ENCODE measurements around the gene SUGP2.
"Not testable (repeated sequence)": the region's sequence is repeated elsewhere in the genome, so short reads cannot be mapped to it uniquely, and the experiment has no call there.

The SUGP2 gene

DNA sequence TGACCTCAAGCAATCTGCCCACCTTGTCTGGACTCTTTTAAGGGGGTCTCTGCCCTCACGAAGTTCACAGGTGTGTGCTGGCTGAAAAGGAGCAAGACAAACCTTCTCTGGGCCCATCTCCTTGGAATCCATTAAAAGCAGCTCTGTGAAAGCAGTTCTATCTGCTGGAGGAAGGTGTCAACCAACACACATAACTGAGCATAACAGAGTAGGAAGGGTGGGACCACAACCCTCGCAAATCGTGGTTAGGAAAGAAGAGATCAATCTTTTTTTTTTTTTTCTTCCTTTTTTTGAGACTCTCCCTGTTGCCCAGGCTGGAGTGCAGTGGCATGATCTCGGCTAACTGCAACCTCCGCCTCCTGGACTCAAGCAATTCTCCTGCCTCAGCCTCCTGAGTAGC lies 1.4 kb downstream of the SUGP2 start:
- DNase-seq (ENCODE audit: low spot score), result no peak

DNA sequence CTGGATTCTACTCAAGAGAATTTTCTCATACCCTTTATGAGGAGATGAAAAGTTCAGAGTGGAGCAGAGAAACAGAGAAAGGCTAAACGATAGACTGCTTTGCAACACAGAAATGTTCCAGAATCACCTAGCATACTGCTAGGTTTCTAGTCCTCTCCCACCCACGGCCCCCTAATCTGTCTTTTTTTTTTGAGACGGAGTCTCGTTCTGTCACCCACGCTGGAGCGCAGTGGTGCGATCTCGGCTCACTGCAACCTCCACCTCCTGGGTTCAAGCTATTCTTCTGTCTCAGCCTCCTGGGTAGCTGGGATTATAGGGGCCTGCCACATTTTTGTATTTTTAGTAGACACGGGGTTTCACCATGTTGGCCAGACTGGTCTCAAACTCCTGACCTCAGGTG lies 4.8 kb downstream of the SUGP2 start:
- DNase-seq (ENCODE audit: low spot score), result no peak

DNA sequence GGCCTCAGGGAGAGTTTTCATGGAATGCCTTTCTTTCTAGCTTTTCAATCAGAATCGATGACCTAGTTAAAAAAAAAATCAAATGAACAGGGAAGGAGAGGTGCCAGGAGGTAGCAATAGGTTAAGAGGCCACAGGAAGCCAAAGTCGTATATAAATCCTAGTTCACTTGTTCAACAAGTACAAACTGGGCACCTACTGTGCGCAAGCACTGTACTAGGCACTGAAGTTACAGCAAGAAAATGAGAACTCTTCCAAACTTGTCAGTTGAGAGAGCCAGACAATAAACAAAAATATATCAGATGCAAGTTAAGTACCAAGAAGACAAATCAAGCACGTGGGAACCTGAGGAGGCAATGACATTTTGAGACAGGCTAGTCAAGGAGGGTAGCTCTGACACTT lies 6.1 kb downstream of the SUGP2 start:
- DNase-seq (ENCODE audit: low spot score), result no peak

DNA sequence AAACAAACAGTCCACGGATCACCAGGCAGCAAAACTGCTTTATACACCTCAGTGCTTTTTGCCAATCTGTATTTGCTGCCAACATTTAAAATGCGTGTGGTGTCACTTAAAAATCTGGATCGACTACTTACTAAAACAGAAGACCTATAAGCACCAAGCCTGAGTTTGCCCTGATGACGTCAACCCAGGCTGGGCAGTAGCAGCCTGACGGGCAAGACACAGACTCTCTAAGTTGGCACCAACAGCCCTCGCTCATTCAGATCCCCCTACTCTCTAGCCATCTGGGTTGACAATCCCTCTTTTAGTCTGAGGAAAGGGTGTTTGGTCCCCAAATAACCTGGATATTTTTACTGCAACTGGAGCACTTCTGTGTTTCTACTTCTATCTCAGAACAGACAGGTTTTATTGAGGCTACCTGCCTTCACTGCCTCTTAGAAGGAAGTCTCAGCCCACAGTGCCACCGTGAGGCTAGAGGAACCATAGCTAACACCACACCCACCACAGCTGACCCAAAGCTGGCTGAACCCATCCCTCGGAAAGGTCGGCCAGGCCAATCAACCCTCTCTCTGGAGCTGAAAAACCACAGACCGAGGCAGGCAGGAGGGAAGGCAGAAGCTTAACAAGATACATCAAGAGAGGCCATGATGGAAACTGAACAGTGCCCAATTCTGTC lies 6.9 kb downstream of the SUGP2 start:
- no peak for DNase-seq (ENCODE audit: low spot score)

DNA sequence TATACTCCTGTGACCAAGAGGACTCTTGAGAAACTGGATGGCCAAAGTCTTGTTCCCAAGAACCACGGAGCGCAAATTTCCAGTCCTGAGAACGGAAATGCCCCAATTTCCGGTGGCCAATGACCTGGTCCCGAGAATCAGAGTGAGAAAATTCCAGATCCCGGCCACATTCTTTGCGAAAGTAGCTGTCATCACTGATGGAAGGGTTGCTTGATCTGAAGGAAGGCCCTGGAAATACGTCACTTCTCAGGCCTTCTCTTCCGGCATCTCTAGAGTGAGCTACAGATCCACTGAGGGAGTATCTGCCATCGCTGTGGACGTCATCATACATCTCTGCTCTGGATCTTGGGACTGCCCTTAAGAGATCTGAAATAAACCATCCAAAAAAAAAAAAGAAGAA lies 7.5 kb downstream of the SUGP2 start:
- DNase-seq (ENCODE audit: low spot score), result no peak

DNA sequence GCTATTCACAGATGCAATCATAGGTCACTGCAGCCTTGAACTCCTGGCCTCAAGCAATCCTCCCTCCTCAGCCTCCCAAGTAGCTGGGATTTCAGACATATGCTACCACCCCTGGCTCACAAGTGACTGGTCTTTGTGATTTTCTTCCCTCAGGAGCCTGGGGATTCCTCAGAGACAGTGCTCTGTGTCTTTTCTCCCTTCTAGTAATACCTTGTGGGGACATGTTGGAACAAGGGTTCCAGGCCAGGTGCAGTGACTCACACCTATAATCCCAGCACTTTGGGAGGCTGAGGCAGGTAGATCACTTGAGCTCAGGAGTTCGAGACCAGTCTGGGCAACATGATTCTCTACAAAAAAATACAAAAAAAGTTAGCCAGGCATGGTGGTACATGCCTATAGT lies 9.9 kb downstream of the SUGP2 start:
- not testable (repeated sequence) for DNase-seq (ENCODE audit: low spot score)

DNA sequence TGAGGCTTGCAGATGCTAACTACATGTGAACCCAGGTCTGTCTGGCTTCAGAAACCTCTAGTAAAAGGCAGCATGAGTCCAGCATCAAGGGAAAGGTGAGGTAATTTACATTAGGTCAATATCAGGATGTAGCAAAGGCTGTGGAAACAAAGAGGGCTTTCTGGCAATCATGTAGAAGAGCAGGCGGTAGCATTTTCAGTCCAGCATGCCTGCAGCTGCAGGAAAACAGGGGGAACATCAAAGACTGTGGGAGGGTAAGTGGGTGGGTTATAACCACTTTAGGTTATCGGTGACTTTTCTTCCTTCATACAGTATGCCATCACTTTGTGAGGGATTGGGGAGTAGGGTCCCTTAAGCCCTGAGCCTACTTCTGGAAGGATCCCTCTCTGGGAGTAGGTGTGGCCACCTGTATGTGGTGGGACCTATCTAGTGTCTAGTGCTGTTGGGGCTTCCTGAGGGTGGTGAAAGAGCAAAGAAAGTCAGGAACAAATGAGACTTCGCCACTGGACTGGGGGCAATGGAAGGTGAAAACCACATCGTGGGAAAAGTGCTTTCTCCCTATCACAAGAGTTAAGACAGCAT lies 10.8 kb downstream of the SUGP2 start:
- DNase-seq (ENCODE audit: low spot score), result no peak

DNA sequence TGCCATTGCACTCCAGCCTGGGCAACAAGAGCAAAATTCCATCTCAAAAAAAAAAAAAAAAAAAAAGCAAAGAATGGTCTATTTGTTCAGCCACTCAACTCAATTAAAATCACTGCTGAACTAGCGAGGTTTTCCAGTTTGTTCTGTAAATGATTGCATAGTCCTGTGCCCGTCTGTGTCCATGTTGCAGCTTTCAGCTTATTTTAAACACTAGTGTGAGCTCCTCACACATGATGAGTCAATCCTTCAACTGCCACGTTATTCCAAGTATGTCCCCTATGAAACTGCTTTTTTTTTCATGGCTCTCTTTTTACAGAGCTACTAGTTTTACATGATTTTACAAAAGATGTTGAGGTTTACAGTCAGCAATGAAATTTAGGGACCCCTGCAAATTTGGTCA lies 12.2 kb downstream of the SUGP2 start:
- peak; percentile 58 for DNase-seq (ENCODE audit: low spot score)

DNA sequence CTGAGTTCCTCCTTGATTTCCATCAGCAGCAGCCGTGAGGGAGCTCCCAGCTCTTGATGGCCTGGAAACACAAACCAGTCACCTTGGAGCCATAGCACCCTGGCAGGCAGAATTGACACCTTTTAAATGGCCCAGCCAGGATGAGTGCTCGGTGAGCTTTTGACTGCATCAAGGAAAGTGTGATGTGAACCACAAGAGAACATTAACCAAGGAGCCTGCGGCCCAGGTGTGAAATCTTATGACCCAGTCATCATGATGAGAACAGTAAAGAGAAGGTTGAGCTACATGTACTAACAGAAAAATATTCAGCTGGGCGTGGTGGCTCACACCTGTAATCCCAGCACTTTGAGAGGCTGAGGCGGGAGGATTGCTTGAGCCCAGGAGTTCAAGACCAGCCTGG lies 22.8 kb downstream of the SUGP2 start:
- DNase-seq (ENCODE audit: low spot score), result no peak

DNA sequence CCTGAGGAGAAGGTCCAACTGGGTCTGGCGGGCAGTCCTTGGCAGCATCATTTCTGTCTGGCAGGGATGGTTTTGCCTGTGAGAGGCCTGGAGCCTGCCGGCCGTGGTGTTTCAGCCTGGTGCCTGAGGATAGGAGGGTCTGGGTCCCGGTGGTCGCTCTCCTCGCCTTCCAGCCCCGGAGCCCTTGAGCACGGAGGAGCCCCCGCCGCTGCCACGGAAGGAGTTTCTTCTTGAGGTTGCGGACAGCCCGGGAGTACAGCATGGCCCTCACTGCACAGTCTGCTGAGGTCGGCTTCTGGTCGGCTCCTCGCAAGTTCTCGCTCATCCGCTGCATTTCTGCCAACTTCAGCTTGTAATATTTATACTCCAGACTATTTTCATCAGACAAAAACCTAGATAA lies 23.4 kb downstream of the SUGP2 start:
- no peak for DNase-seq (ENCODE audit: low spot score)

DNA sequence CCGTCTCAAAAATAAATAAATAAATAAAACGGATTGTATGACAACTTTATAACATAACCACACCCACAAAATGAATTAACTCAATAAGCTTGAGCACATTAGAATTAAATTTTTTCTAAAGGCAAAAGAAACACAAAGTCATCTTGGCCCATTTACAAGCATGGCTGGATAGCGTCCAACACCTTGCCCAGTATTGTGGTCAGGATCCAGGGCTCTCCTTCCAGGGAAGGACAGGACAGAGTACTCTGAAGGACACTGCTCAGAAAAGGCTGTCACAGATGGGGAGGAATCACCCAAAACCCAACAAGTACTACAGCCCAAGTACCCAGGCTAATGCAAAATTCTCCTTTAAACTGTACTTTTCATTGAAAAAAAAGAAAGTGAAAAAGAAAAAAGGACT lies 27.1 kb downstream of the SUGP2 start:
- no peak for DNase-seq (ENCODE audit: low spot score)

DNA sequence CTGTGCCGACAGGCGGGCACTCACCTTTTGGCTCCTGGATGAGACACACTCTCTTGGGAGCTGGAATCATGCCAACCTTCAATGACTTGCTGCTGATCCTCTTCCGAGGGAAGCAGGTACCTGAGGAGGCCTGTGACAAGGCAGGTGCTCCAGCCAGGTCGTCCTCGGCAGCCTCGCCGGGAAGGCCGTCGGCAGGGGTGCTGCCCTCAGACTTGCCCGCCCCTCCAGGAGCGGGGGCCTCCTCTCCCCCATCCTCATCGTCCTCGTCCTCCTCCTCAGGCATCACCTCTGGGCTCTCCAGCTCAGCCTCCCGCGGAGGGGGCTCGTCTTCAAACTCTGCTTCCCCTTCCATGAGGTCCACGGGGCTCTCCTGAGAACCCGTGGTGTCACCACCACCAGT lies 29.2 kb downstream of the SUGP2 start:
- DNase-seq (ENCODE audit: low spot score), result no peak

DNA sequence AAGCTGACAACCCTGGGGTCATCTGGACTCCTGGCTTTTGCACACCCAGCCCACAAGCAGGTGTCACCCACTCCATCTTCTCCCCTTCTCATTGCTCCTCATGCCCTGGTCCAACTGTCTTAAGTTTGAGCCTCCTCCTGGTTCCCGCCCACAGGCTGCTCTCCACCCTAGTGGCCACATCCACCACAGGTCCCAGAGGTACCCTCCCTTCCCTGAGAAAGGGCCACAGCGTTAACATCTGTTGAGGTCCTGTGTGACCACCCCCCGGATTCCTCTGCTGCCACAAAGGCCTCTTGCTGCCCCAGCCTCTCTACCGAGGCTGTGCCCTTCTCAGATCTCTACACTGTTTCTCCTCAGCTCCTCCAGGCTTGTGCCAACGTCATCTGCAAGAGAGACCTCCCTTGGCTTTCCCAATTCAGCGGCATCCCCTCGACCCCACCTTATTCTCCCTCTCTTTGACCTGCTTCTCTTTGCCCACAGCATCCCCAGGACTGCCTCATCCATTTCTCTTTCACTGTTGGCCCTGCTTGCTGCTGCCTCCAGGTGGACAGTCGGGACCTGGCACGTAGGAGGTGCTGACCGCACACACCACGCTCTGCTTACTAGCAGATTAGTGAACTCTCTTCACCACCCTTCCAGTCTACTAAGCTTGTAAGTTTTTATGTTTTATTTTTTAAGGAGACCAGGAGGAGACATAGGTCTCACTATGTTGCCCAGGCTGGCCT lies 33.3 kb downstream of the SUGP2 start:
- no peak for DNase-seq (ENCODE audit: low spot score)

DNA sequence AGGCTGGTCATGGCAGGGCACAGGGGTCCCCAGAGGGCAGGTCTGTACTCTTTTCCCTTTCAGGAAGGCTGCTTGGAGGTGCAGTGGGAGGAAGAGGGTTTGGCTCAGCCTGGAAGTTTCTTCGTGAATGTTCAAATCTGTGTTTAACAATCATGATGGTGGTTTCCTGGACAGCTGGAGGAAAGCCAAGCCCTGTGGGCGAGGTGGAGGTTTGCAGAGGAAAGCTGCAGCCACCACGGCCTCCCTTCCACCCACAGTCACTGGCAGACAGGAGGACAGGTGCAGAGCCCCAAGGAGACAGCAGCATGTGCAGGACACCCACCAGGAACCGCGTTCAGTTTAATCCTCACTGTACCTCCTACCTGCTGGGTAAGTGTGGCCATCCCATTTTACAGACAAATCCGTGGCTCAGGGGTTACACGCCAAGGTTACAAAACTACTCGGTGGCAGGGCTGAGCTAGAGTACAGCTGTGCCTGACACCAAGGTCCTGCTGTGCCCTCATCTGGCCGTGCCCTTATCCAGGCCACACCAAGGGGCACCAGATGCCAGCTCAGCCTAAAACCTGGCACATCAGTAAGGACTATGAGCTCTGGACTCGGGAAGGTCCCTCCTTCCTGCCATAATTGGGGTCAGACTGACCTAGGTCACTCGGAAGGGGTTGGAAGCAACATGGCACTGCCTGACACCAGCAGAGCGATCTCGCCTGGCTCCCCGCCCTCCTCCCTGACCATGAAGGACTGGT lies 34.1 kb downstream of the SUGP2 start:
- DNase-seq (ENCODE audit: low spot score), result no peak

DNA sequence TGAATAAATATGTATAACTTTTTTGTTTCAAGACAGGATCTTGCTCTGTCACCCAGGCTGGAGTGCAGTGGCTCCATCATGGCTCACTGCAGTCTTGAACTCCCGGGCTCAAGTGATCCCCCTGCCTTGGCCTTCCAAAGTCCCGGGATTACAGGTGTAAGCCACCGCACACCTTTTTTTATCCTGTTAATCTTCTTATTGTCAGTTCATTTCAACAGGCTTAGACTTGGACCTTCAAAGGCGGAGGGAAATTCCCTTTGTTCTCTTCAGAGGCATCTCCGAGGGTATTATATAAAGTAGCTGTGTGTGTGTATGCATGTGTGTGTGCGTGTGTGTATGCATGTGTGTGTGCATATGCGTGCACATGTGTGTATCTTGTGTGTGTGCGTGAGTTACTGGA lies 35.0 kb downstream of the SUGP2 start:
- DNase-seq (ENCODE audit: low spot score), result no peak

DNA sequence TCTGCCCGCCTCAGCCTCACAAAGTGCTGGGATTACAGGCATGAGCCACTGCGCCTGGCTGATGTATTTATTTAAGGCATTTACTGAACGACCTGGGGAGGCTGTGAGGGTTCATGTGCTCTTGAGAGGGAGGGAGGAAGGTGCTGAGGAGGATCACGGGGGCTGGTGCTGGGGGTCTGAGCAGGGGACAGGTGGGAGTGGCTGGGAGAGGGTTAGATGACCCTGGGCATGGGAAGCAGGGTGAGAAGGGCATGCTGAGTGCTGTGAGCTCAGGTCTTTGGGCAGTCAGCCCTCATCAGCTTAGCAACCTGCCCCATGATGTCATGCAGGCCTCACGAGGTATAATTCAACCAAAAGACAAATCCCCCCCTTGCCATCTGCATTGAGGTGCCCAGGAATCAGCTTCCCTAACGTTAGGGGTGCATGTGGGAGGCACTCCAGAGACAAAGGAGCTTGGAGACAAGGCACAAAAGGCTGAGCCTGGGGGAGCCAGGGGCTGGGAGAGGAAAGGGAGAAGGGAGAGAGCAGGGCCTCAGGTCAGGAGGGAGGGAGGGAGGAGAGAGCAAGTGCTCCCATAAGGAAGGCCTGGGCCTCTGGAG lies 36.4 kb downstream of the SUGP2 start:
- DNase-seq (ENCODE audit: low spot score), result no peak

DNA sequence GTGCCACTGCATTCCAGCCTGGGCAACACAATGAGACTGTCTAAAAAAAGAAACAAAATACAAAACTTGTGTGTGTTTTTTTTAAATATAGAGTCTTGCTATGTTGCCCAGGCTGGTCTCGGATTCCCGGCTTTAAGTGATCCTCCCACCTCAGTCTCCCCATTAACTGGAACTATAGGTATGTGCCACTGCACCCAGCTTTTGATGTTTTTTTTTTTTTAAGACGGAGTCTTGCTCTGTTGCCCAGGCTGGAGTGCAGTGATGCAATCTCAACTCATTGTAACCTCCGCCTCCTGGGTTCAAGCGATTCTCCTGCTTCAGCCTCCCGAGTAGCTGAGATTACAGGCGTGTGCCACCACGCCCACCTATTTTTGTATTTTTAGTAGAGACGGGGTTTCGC lies 37.0 kb downstream of the SUGP2 start:
- no peak for DNase-seq (ENCODE audit: low spot score)

DNA sequence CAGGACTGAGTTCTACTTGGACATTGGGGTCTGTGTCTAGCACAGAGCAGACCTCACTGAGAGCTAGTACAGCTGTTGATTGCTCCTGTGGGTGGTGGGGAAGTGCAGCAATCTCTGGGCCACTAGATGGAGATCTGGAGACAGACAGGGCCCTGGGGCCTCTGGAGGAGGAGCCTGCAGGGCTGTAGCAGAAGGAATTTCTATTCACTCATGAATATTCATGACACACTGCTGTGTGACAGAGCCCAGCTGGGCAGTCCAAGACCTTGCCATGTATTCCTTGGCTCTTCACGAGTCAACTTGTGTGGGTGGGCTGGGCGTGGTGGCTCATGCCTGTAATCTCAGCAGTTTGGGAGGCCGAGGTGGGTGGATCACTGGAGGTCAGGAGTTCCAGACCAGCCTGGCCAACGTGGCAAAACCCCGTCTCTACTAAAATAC lies 37.5 kb downstream of the SUGP2 start:
- peak; percentile 89 for DNase-seq (ENCODE audit: low spot score)

DNA sequence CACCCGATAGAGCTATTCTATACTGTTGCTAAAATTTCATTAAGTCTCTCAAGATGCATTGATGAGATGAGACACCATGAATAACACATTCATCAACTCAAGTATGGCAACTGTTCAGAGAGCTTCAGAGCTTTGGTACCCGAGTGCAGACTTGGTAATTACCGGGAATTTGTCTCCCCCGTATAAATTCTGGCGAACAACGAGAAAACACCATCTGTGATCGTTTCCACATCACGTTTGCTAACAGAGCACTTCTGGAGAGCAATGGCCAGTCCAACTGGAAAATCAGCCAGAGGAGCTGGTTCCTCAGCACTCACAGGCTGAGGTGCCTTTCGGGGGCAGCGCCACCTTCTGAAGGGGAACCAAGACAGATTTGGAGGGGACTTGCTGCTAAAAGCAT lies 40.2 kb downstream of the SUGP2 start:
- DNase-seq (ENCODE audit: low spot score), result peak; percentile 36

DNA sequence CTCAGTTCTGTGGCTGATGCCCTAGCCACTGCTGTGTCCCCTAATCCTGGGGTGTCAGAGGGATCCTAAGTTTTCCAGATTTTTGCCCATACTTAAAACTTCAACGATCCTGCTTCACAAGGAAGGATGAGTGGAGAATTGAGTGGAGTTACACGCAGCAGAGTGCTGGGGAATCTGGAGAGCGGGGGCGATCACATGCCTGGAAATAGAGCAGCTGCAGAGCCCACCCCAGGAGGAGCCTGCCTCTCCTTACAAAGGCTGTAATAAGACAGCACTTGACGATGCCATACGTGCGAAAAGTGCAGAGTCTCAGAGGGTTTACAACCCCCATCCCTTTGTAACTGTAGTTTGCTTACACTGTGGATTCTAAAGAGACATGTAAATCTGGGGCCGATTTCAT lies 40.6 kb downstream of the SUGP2 start:
- peak; percentile 37 for DNase-seq (ENCODE audit: low spot score)

DNA sequence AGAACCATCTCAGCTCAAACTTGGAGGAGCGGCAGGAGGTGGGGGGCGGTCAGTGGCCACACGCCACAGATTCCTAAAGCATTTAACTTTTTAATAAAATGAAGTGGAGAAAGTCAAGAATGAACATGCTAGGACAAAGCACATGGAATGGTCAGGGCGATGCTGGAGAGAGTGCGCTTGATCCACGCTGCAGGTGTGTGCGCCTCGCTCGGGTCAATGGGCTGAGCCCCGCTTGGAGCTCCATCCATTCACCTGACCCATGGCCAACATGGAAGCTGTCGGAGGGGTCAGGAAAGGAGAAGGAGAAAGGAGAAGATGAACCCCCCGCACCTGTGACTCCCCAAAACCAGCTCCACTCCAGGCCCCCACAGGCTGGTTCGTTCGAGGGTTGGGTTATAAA lies 41.8 kb downstream of the SUGP2 start:
- no peak for DNase-seq (ENCODE audit: low spot score)

DNA sequence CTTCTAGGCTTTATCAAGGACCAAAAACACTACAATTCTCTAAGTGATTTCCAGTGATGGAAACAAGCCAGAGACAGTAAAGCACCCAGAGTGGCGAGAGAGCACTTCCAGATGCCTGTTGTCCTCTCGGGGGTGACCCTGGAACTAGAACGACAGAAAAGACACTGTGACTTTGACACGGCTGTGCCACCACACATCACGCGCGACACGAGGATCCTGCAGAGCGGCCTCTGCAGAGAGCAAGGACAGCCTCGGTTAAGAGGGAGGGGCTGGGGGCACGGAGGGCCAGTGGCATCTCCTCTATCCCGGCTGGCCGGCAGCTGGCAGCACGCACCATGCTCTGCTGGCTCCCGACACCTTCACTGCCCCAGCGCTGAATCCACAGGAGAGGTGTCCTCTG lies 42.3 kb downstream of the SUGP2 start:
- no peak for DNase-seq (ENCODE audit: low spot score)

All from Ammon's horn (tissue), 1 donor.